Panc1 (cell line): Measurements from ENCODE around the gene METTL16.

Experiments used
- TF ChIP-seq, protein P1 (sequence below), 2 experiments: IDR thresholded peaks; 2 replicates each; pipeline ENCODE4 v1.6.1; 2011 to 2012; ENCODE audit warnings: low read depth in 2 of 2, control low read depth in 1 of 2, low read length in 1 of 2, mild to moderate bottlenecking in 1 of 2, moderate library complexity in 1 of 2; ENCODE audit not compliant: insufficient read depth in 1 of 2
- TF ChIP-seq, protein P2 (sequence below): fragments of 450-650 bp; IDR thresholded peaks from 2 replicates; pipeline ENCODE4 v1.5.1; 2017; ENCODE audit warnings: mild to moderate bottlenecking

DNA sequence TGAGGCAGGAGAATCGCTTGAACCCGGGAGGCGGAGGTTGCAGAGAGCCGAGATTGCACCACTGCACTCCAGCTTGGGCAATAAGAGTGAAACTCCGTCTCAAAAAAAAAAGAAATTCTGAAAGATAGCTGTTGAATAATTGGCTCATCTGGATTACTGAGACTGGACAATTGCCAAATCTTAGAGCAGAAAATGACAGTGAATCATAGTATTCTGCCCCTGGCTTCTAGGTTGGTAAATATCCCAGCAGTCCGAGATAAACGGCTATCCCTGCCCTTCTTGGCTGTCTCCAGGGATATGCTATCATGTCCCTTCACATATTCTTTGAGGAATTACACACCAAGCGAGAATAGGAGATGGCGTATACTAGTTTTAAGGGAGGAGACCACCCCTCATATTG lies 35.5 kb upstream of the METTL16 start:
- TF ChIP-seq, protein P1, sequence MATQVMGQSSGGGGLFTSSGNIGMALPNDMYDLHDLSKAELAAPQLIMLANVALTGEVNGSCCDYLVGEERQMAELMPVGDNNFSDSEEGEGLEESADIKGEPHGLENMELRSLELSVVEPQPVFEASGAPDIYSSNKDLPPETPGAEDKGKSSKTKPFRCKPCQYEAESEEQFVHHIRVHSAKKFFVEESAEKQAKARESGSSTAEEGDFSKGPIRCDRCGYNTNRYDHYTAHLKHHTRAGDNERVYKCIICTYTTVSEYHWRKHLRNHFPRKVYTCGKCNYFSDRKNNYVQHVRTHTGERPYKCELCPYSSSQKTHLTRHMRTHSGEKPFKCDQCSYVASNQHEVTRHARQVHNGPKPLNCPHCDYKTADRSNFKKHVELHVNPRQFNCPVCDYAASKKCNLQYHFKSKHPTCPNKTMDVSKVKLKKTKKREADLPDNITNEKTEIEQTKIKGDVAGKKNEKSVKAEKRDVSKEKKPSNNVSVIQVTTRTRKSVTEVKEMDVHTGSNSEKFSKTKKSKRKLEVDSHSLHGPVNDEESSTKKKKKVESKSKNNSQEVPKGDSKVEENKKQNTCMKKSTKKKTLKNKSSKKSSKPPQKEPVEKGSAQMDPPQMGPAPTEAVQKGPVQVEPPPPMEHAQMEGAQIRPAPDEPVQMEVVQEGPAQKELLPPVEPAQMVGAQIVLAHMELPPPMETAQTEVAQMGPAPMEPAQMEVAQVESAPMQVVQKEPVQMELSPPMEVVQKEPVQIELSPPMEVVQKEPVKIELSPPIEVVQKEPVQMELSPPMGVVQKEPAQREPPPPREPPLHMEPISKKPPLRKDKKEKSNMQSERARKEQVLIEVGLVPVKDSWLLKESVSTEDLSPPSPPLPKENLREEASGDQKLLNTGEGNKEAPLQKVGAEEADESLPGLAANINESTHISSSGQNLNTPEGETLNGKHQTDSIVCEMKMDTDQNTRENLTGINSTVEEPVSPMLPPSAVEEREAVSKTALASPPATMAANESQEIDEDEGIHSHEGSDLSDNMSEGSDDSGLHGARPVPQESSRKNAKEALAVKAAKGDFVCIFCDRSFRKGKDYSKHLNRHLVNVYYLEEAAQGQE (IDR thresholded peaks at IDR 0.05; ENCODE audit: insufficient read depth in 1 of 2, low read depth in 2 of 2, low read length in 1 of 2), result no peak
- TF ChIP-seq, protein P2, sequence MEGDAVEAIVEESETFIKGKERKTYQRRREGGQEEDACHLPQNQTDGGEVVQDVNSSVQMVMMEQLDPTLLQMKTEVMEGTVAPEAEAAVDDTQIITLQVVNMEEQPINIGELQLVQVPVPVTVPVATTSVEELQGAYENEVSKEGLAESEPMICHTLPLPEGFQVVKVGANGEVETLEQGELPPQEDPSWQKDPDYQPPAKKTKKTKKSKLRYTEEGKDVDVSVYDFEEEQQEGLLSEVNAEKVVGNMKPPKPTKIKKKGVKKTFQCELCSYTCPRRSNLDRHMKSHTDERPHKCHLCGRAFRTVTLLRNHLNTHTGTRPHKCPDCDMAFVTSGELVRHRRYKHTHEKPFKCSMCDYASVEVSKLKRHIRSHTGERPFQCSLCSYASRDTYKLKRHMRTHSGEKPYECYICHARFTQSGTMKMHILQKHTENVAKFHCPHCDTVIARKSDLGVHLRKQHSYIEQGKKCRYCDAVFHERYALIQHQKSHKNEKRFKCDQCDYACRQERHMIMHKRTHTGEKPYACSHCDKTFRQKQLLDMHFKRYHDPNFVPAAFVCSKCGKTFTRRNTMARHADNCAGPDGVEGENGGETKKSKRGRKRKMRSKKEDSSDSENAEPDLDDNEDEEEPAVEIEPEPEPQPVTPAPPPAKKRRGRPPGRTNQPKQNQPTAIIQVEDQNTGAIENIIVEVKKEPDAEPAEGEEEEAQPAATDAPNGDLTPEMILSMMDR, result no peak
